GM06990 (cell line): ENCODE measurements around the gene POMT2.

Source experiments
- DNase-seq: peaks from one replicate; pipeline ENCODE4 v3.0.0-alpha.2; 2011; ENCODE audit not compliant: insufficient read length; ENCODE audit errors: extremely low read depth
- H3K27me3 ChIP-seq: replicated peaks from 2 replicates; pipeline ENCODE4 v1.6.0; 2011; ENCODE audit warnings: low read length; ENCODE audit not compliant: control insufficient read depth, insufficient read depth
- H3K36me3 ChIP-seq: 2 replicates; pipeline ENCODE4 v1.5.1; 2011; ENCODE audit warnings: low read length; ENCODE audit not compliant: control insufficient read depth, insufficient read depth
- H3K4me3 ChIP-seq: replicated peaks from 2 replicates; pipeline ENCODE4 v1.5.1; 2011; ENCODE audit warnings: low read depth, mild to moderate bottlenecking, control low read depth, low read length
- CTCF ChIP-seq: IDR thresholded peaks from 2 replicates; pipeline ENCODE4 v1.5.1; 2011; ENCODE audit warnings: low read length, control low read depth, mild to moderate bottlenecking, inconsistent platforms; ENCODE audit not compliant: insufficient read depth, poor library complexity, severe bottlenecking

POMT2 gene

DNA sequence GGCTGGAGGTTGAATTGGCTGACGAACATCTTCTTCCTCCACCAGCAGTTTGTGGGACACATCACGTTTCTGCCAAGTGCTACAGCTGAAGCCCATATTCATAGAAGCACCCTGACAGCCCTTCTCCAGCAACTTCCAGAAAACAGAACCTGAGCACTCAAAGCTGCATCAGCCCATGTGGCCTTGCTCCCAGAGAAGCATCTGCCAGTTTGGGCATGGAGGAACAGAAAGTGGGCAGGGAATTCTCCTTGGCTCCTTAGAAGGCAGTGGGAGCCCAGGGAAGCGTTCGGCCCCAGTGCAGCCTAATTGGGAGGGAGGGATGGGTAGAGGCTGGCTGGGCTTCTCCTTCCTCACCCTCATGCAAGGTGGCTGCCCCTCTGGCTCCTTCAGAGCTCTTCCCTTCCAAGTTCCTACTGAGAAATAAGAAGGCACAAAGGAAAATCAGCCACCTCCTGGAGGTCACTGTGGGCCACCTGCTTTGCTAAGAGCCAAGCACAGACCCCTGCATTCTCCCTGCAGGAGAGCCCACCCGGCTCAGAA is 45.6 kb downstream of the POMT2 start:
- Histone ChIP-seq H3K36me3 (peaks cover 3% of the 10 kb centered on the region; the same call in 1 of the 2 replicates), H3K27me3 (no peaks in the 10 kb centered on the region; the same call in 1 of the 2 replicates), H3K4me3 (no peak overlapping the region)
- no peak for DNase-seq
- TF ChIP-seq CTCF = no peak

GRCh38 chr14:77273796-77274195 is 46.9 kb downstream of the POMT2 start:
- Histone ChIP-seq H3K27me3 (no peaks in the 10 kb centered on the region; the same call in 1 of the 2 replicates), H3K36me3 (peaks cover 3% of the 10 kb centered on the region; the same call in 1 of the 2 replicates), H3K4me3 (no peak overlapping the region)
- no peak for TF ChIP-seq CTCF
- no peak for DNase-seq

DNA sequence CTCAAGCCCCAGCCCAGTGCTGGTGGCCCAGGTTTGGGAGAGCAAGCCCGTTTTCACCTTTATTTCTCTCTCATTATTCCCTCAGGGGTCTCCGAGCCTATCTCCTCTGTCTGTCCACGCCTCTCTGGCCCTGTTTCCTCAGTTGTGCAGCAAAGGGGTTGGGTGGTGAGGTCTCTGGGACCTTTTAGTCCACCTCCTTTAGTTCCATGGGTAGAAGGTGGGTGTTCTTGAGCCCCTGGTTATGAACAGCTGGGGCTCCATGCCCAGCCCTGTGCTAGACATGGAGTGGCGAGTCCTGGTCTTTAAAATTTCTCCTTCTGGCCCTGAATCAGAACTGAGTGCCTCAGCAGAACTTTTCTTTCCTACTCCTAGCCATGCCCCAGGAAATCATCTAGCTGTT is 48.4 kb downstream of the POMT2 start:
- Histone ChIP-seq H3K27me3 (no peaks in the 10 kb centered on the region; the same call in 1 of the 2 replicates), H3K36me3 (no peaks in the 10 kb centered on the region), H3K4me3 (no peak overlapping the region)
- DNase-seq = no peak
- no peak for TF ChIP-seq CTCF

- H3K36me3 ChIP-seq = no peaks in the 10 kb centered on the region
- H3K4me3 ChIP-seq = no peak within 1 kb of the TSS
- H3K27me3 ChIP-seq = no peaks in the 10 kb centered on the region; the same call in 1 of the 2 replicates
- DNase-seq = no peak
- TF ChIP-seq CTCF = no peak
These were observed 49.5 kb downstream of the POMT2 start, which contains the start of gene NGB for GRCh38 chr14:77271113-77271710. Gene NGB (minus strand): TSS chr14:77271206. CDS start chr14:77270937, 269 bp downstream.

GRCh38 chr14:77270361-77271112 is 50.1 kb downstream of the POMT2 start:
- no peak for DNase-seq
- Histone ChIP-seq H3K36me3 (no peaks in the 10 kb centered on the region), H3K4me3 (no peak overlapping the region), H3K27me3 (no peaks in the 10 kb centered on the region; the same call in 1 of the 2 replicates)
- no peak for TF ChIP-seq CTCF
